Trophoblast cell (in vitro differentiated cells and primary cell): ENCODE results near the gene WAPL.
A peak's percentile ranks its signal among the peaks of the same experiment; 100 is the strongest.

Source experiments
- DNase-seq, 2 donors: peaks; one replicate each; pipeline ENCODE4 v3.0.0-alpha.2; 2016
- H2AFZ ChIP-seq: 2 replicates; pipeline ENCODE4 v1.6.1; 2013; ENCODE audit warnings: low read length, moderate library complexity, mild to moderate bottlenecking; ENCODE audit not compliant: insufficient read depth, poor library complexity
- H2AK5ac ChIP-seq: 2 replicates; pipeline ENCODE4 v1.6.1; 2013; ENCODE audit warnings: mild to moderate bottlenecking, low read length
- H2BK120ac ChIP-seq: 2 replicates; pipeline ENCODE4 v1.6.1; 2013; ENCODE audit warnings: low read length, mild to moderate bottlenecking, moderate library complexity; ENCODE audit not compliant: insufficient read depth, poor library complexity
- H2BK12ac ChIP-seq: 2 replicates; pipeline ENCODE4 v1.6.1; 2013; ENCODE audit warnings: mild to moderate bottlenecking, low read length, moderate library complexity
- H2BK5ac ChIP-seq: 2 replicates; pipeline ENCODE4 v1.6.1; 2013; ENCODE audit warnings: low read length, low read depth, moderate library complexity, mild to moderate bottlenecking; ENCODE audit not compliant: poor library complexity
- H3K14ac ChIP-seq: 2 replicates; pipeline ENCODE4 v1.6.1; 2013; ENCODE audit warnings: mild to moderate bottlenecking, low read length
- H3K18ac ChIP-seq: 2 replicates; pipeline ENCODE4 v1.6.1; 2013; ENCODE audit warnings: mild to moderate bottlenecking, low read length
- H3K23ac ChIP-seq: 2 replicates; pipeline ENCODE4 v1.6.1; 2013; ENCODE audit warnings: low read length
- H3K27ac ChIP-seq: 2 replicates; pipeline ENCODE4 v1.5.1; 2013; ENCODE audit warnings: low read depth, mild to moderate bottlenecking, inconsistent platforms, low read length, moderate library complexity
- H3K27me3 ChIP-seq: 2 replicates; pipeline ENCODE4 v1.6.1; 2013; ENCODE audit warnings: inconsistent platforms, mild to moderate bottlenecking, low read length, moderate library complexity; ENCODE audit not compliant: insufficient read depth
- H3K36me3 ChIP-seq, 2 experiments: 1 replicate in 1 of 2; 2 replicates in 1 of 2; pipeline ENCODE4 v1.6.1; 2013; ENCODE audit warnings: low read length in 2 of 2, mild to moderate bottlenecking in 2 of 2, moderate library complexity in 1 of 2; ENCODE audit not compliant: insufficient read depth in 2 of 2, control insufficient read depth in 1 of 2
- H3K4ac ChIP-seq: 2 replicates; pipeline ENCODE4 v1.6.1; 2013; ENCODE audit warnings: low read depth, mild to moderate bottlenecking, low read length, moderate library complexity
- H3K4me1 ChIP-seq, 2 experiments: 1 replicate in 1 of 2; 2 replicates in 1 of 2; pipeline ENCODE4 v1.6.1; 2013; ENCODE audit warnings: low read length in 2 of 2, mild to moderate bottlenecking in 2 of 2, moderate library complexity in 1 of 2; ENCODE audit not compliant: insufficient read depth in 2 of 2, control insufficient read depth in 1 of 2
- H3K4me2 ChIP-seq: 2 replicates; pipeline ENCODE4 v1.6.1; 2013; ENCODE audit warnings: inconsistent platforms, mild to moderate bottlenecking, low read length, moderate library complexity
- H3K4me3 ChIP-seq: 2 replicates; pipeline ENCODE4 v1.5.1; 2013; ENCODE audit warnings: mild to moderate bottlenecking, low read depth, low read length, inconsistent platforms
- H3K79me1 ChIP-seq: one replicate; pipeline ENCODE4 v1.6.1; 2013; ENCODE audit warnings: low read length
- H3K79me2 ChIP-seq: 2 replicates; pipeline ENCODE4 v1.6.1; 2013; ENCODE audit warnings: low read length, mild to moderate bottlenecking; ENCODE audit not compliant: control insufficient read depth, insufficient read depth, poor library complexity
- H3K9ac ChIP-seq: 2 replicates; pipeline ENCODE4 v1.6.1; 2013; ENCODE audit warnings: mild to moderate bottlenecking, low read length
- H3K9me3 ChIP-seq: 2 replicates; pipeline ENCODE4 v1.6.1; 2013; ENCODE audit warnings: low read depth, mild to moderate bottlenecking, control low read depth, inconsistent platforms, low read length; ENCODE audit not compliant: insufficient read depth
- H4K12ac ChIP-seq: 2 replicates; pipeline ENCODE4 v1.6.1; 2013; ENCODE audit warnings: low read depth, mild to moderate bottlenecking, low read length, moderate library complexity
- H4K8ac ChIP-seq: 2 replicates; pipeline ENCODE4 v1.6.1; 2013; ENCODE audit warnings: low read depth, mild to moderate bottlenecking, low read length, moderate library complexity
- H4K91ac ChIP-seq: one replicate; pipeline ENCODE4 v1.6.1; 2013; ENCODE audit warnings: low read depth, mild to moderate bottlenecking, low read length, moderate library complexity
- WGBS: extraction: QIAGEN DNeasy Blood & Tissue Kit; methylation state at CpG from one replicate; pipeline ENCODE4 v1.1.7; 2013; ENCODE audit warnings: missing lambda C conversion rate; ENCODE audit not compliant: insufficient read length, insufficient coverage; ENCODE audit errors: extremely low coverage; 5-methylcytosine and 5-hydroxymethylcytosine counted together

The WAPL gene

DNA sequence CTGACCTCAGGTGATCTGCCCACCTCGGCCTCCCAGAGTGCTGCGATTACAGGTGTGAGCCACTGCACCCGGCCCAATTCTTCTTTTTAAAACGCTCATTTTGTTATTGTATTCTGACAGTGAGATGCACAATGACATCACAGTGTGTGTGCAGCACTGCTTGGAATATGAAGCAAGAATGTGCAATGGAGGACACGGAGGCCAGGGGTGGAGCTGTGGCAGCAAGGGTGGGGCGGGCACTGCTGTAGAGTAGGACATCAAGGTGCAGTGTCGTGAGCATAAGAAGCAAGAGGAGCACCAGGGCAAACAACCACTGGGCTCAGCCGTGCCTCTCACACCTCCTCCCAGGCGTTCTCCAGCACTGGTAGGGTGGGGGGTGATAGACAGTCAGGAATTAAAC lies 128.2 kb downstream of the WAPL start:
- Histone ChIP-seq H3K27ac (no peak overlapping the region), H3K36me3 (no peaks in the 10 kb centered on the region), H4K8ac (no peak overlapping the region), H3K79me2 (no peaks in the 10 kb centered on the region), H3K79me1 (no peaks in the 10 kb centered on the region), H2BK120ac (no peak overlapping the region), H3K4me1 (peaks cover 0 to 4% of the 10 kb centered on the region in 2 experiments), H4K91ac (no peak overlapping the region), H3K9me3 (peaks cover 3% of the 10 kb centered on the region), H3K4ac (no peak overlapping the region), H3K23ac (no peak overlapping the region), H4K12ac (no peak overlapping the region), H2BK12ac (no peak overlapping the region), H3K4me2 (no peak overlapping the region), H3K4me3 (no peak overlapping the region), H3K14ac (no peak overlapping the region), H3K9ac (no peak overlapping the region), H3K18ac (no peak overlapping the region), H2AFZ (no peak overlapping the region), H2AK5ac (no peak overlapping the region), H2BK5ac (no peak overlapping the region), H3K27me3 (no peaks in the 10 kb centered on the region)
- no peak for DNase-seq
- no CpG with 5 or more reads among the region's 9 CpGs for WGBS

DNA sequence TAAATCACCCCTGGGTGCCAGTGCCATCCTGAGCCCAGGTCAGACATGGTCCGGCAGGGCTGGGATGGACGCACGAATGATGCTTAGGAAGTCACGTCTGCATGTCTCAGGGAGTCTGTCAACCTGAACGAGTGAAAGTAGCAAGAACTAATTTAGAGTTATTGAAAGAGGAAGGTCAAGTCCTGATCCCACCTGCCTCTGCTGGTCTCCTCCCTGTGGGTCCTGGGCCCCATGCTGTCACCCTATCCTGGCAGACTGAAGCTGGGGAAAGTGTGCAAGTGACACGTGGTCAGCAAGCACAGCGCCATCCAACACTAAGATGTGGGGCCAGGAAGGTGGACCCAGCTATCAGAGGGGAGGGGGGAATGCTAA lies 128.9 kb downstream of the WAPL start:
- H3K4ac ChIP-seq, result no peak overlapping the region
- H4K12ac ChIP-seq, result no peak overlapping the region
- no peak overlapping the region for H3K9ac ChIP-seq

DNA sequence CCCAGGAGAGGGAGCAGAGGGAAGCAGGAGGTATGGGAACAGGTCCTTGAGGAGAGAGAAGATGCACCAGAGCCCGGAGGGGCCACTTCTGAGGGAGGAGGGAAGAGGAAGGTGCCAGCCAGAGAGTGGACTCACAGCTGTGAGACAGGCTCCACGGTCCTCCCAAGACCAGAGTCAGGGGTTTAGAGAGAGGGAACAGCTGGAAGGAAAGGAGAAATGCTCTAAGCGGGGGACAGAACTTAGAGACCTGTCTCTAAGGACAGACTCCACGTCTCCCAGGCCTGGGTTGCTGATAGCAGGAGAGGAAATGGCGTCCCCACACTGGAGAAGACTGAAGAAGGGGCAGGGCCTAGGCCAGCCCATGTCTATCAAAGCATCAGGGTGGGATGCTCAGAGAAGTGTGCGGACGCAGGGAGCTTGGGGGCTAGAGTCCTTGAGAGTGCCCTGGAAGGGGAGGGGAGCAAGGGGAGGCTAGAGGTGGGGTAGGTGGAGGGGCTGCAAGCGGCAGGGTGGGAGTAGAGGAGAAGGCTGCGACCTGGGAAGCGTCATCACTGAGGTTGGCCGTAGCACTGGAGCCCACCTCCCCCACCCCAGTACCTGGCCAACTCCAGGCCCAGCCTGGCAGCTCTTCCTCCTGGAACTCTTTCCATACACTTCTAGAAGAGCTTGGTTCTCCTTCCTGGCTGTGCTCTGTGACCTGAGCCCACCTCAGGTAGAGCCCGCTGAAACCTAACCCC lies 129.4 kb downstream of the WAPL start:
- H3K4ac ChIP-seq, result no peak overlapping the region
- no peak overlapping the region for H2AK5ac ChIP-seq
- no peak overlapping the region for H3K9ac ChIP-seq
- H3K18ac ChIP-seq, result no peak overlapping the region
- H4K91ac ChIP-seq, result no peak overlapping the region
- H3K4me2 ChIP-seq, result no peak overlapping the region
- H3K14ac ChIP-seq, result no peak overlapping the region
- peaks cover 0 to 4% of the 10 kb centered on the region in 2 experiments for H3K4me1 ChIP-seq
- H3K79me1 ChIP-seq, result no peaks in the 10 kb centered on the region
- no peak overlapping the region for H2BK120ac ChIP-seq
- H2BK5ac ChIP-seq, result no peak overlapping the region
- peaks cover 5% of the 10 kb centered on the region for H3K9me3 ChIP-seq
- H3K27me3 ChIP-seq, result no peaks in the 10 kb centered on the region
- H2AFZ ChIP-seq, result no peak overlapping the region
- no peaks in the 10 kb centered on the region for H3K79me2 ChIP-seq
- no peak overlapping the region for H3K4me3 ChIP-seq
- no CpG with 5 or more reads among the region's 12 CpGs for WGBS
- no peaks in the 10 kb centered on the region for H3K36me3 ChIP-seq
- H4K12ac ChIP-seq, result no peak overlapping the region
- H3K27ac ChIP-seq, result no peak overlapping the region
- H2BK12ac ChIP-seq, result no peak overlapping the region
- no peak overlapping the region for H4K8ac ChIP-seq
- H3K23ac ChIP-seq, result no peak overlapping the region
- no peak for DNase-seq

More for the DNA sequence above, 128.9 kb downstream of the WAPL start:
- H2AFZ ChIP-seq, result no peak overlapping the region
- no peak overlapping the region for H3K27ac ChIP-seq
- no peaks in the 10 kb centered on the region for H3K36me3 ChIP-seq
- H2BK5ac ChIP-seq, result no peak overlapping the region
- DNase-seq, result no peak
- H4K91ac ChIP-seq, result no peak overlapping the region
- no peak overlapping the region for H3K18ac ChIP-seq
- H3K23ac ChIP-seq, result no peak overlapping the region
- no peak overlapping the region for H2BK120ac ChIP-seq
- no peaks in the 10 kb centered on the region for H3K79me2 ChIP-seq
- H3K9me3 ChIP-seq, result peaks cover 5% of the 10 kb centered on the region
- H2BK12ac ChIP-seq, result no peak overlapping the region
- no CpG with 5 or more reads among the region's 7 CpGs for WGBS
- H3K79me1 ChIP-seq, result no peaks in the 10 kb centered on the region
- H2AK5ac ChIP-seq, result no peak overlapping the region
- H3K4me1 ChIP-seq, result peaks cover 0 to 4% of the 10 kb centered on the region in 2 experiments
- H3K27me3 ChIP-seq, result no peaks in the 10 kb centered on the region
- H4K8ac ChIP-seq, result no peak overlapping the region
- H3K4me3 ChIP-seq, result peak overlapping the region; percentile 46
- no peak overlapping the region for H3K4me2 ChIP-seq
- H3K14ac ChIP-seq, result no peak overlapping the region

DNA sequence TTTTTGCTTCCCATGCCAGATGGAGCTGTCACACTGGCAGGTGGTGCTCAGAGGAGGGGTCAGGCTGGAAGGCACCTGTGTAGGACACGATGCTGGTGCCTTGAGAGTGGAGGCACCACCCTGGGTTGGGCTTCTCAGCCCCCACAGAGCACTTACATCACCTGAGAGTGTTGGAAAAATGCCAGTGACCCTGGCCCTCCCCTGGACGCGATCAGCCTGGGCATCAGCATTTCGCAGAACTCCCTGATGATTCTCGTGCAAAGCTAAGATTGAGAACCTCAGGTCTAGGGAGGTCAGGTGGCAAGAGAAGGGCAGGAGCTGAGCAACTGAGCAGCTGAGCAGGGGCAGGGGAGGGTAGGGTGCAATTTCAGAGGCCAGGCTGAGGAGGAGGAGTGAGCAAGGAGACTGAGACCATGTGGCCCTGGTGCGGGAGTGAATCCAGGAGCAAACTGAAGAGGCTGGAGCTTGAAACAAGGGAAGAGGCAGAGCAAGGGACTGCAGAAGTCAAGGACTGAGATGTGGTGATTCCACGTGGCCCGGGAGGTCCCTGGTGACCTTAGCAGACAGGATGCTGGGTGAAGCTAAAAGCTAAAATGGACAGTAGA lies 130.3 kb downstream of the WAPL start:
- Histone ChIP-seq H4K8ac (no peak overlapping the region), H3K9ac (no peak overlapping the region), H3K79me1 (no peaks in the 10 kb centered on the region), H3K4me2 (no peak overlapping the region), H2AFZ (no peak overlapping the region), H2BK120ac (no peak overlapping the region), H3K18ac (no peak overlapping the region), H4K91ac (no peak overlapping the region), H3K4ac (no peak overlapping the region), H3K79me2 (no peaks in the 10 kb centered on the region), H3K27me3 (no peaks in the 10 kb centered on the region), H3K23ac (no peak overlapping the region), H3K14ac (no peak overlapping the region), H3K9me3 (peaks cover 5% of the 10 kb centered on the region), H3K4me1 (peaks cover 0 to 4% of the 10 kb centered on the region in 2 experiments), H3K36me3 (no peaks in the 10 kb centered on the region), H2BK5ac (no peak overlapping the region), H4K12ac (no peak overlapping the region), H3K4me3 (no peak overlapping the region), H3K27ac (no peak overlapping the region), H2BK12ac (no peak overlapping the region), H2AK5ac (no peak overlapping the region)
- no CpG with 5 or more reads among the region's 8 CpGs for WGBS
- no peak for DNase-seq
